ENCODE measurements around the gene GABARAPL2.
"Not testable (repeated sequence)": the region's sequence is repeated elsewhere in the genome, so short reads cannot be mapped to it uniquely, and the experiment has no call there.

The GABARAPL2 gene

GRCh38 chr16:75534560-75535205 is 31.5 kb upstream of the GABARAPL2 start:
- Histone ChIP-seq H3K36me3 (replicated peaks; ENCODE audit: low read depth, low read length) (no peaks in the 10 kb centered on the region), H3K27ac (ENCODE audit: low read length) (no peak overlapping the region), H2AFZ (ENCODE audit: low read depth, low read length) (no peak overlapping the region), H3K79me2 (ENCODE audit: low read length) (no peaks in the 10 kb centered on the region), H3K4me2 (ENCODE audit: low read length) (no peak overlapping the region), H4K20me1 (ENCODE audit: insufficient read depth, low read length) (no peaks in the 10 kb centered on the region), H3K4me3 (ENCODE audit: low read length) (no peak overlapping the region), H3K9ac (ENCODE audit: low read length) (no peak overlapping the region), H3K9me3 (ENCODE audit: insufficient read depth, low read length) (no peaks in the 10 kb centered on the region), H3K27me3 (ENCODE audit: low read depth, low read length) (no peaks in the 10 kb centered on the region), H3K4me1 (ENCODE audit: low read length) (peaks cover 4% of the 10 kb centered on the region; the same call in 1 of the 2 replicates)
- TF ChIP-seq CTCF (IDR thresholded peaks at IDR 0.05; ENCODE audit: low read depth, low read length) (no peak), EZH2phosphoT487 (IDR thresholded peaks at IDR 0.05; ENCODE audit: low read depth) (no peak)

GRCh38 chr16:75535211-75535843 is 30.9 kb upstream of the GABARAPL2 start:
- TF ChIP-seq EZH2phosphoT487 (IDR thresholded peaks at IDR 0.05; ENCODE audit: low read depth) (no peak), CTCF (IDR thresholded peaks at IDR 0.05; ENCODE audit: low read depth, low read length) (no peak)
- no peak overlapping the region for H3K4me2 ChIP-seq (ENCODE audit: low read length)
- H3K9ac ChIP-seq (ENCODE audit: low read length): no peak overlapping the region
- no peaks in the 10 kb centered on the region for H3K79me2 ChIP-seq (ENCODE audit: low read length)
- H3K4me1 ChIP-seq (ENCODE audit: low read length): peaks cover 4% of the 10 kb centered on the region; the same call in 1 of the 2 replicates
- no peaks in the 10 kb centered on the region for H3K27me3 ChIP-seq (ENCODE audit: low read depth, low read length)
- H3K36me3 ChIP-seq (replicated peaks; ENCODE audit: low read depth, low read length): peaks cover 4% of the 10 kb centered on the region
- H3K9me3 ChIP-seq (ENCODE audit: insufficient read depth, low read length): no peaks in the 10 kb centered on the region
- no peak overlapping the region for H2AFZ ChIP-seq (ENCODE audit: low read depth, low read length)
- H3K4me3 ChIP-seq (ENCODE audit: low read length): no peak overlapping the region
- H4K20me1 ChIP-seq (ENCODE audit: insufficient read depth, low read length): no peaks in the 10 kb centered on the region
- H3K27ac ChIP-seq (ENCODE audit: low read length): no peak overlapping the region

GRCh38 chr16:75535901-75536300 is 30.3 kb upstream of the GABARAPL2 start, which contains the start of gene CHST5:
Gene CHST5, minus strand, starts transcription at chr16:75536108. Its CDS starts 5,724 bp downstream, at chr16:75530384.
- H4K20me1 ChIP-seq (ENCODE audit: insufficient read depth, low read length): no peaks in the 10 kb centered on the region
- no peaks in the 10 kb centered on the region for H3K27me3 ChIP-seq (ENCODE audit: low read depth, low read length)
- no peak within 1 kb of the TSS for H3K4me3 ChIP-seq (ENCODE audit: low read length)
- TF ChIP-seq EZH2phosphoT487 (IDR thresholded peaks at IDR 0.05; ENCODE audit: low read depth) (no peak), CTCF (IDR thresholded peaks at IDR 0.05; ENCODE audit: low read depth, low read length) (no peak)
- H3K27ac ChIP-seq (ENCODE audit: low read length): no peak within 1 kb of the TSS
- H3K9ac ChIP-seq (ENCODE audit: low read length): no peak within 1 kb of the TSS
- H3K79me2 ChIP-seq (ENCODE audit: low read length): no peaks in the 10 kb centered on the region
- H3K9me3 ChIP-seq (ENCODE audit: insufficient read depth, low read length): no peaks in the 10 kb centered on the region
- peaks cover 8% of the 10 kb centered on the region for H3K36me3 ChIP-seq (replicated peaks; ENCODE audit: low read depth, low read length)
- no peak within 1 kb of the TSS for H2AFZ ChIP-seq (ENCODE audit: low read depth, low read length)
- peaks cover 4% of the 10 kb centered on the region; the same call in 1 of the 2 replicates for H3K4me1 ChIP-seq (ENCODE audit: low read length)
- H3K4me2 ChIP-seq (ENCODE audit: low read length): no peak within 1 kb of the TSS

- H2AFZ ChIP-seq (ENCODE audit: low read depth, low read length): no peak overlapping the region
- H3K27me3 ChIP-seq (ENCODE audit: low read depth, low read length): no peaks in the 10 kb centered on the region
- no peaks in the 10 kb centered on the region for H3K9me3 ChIP-seq (ENCODE audit: insufficient read depth, low read length)
- no peak overlapping the region for H3K4me2 ChIP-seq (ENCODE audit: low read length)
- TF ChIP-seq CTCF (IDR thresholded peaks at IDR 0.05; ENCODE audit: low read depth, low read length) (no peak), EZH2phosphoT487 (IDR thresholded peaks at IDR 0.05; ENCODE audit: low read depth) (no peak)
- H3K4me1 ChIP-seq (ENCODE audit: low read length): peaks cover 4% of the 10 kb centered on the region; the same call in 1 of the 2 replicates
- no peaks in the 10 kb centered on the region for H4K20me1 ChIP-seq (ENCODE audit: insufficient read depth, low read length)
- no peak overlapping the region for H3K4me3 ChIP-seq (ENCODE audit: low read length)
- no peak overlapping the region for H3K9ac ChIP-seq (ENCODE audit: low read length)
- no peaks in the 10 kb centered on the region for H3K79me2 ChIP-seq (ENCODE audit: low read length)
- H3K36me3 ChIP-seq (replicated peaks; ENCODE audit: low read depth, low read length): peaks cover 16% of the 10 kb centered on the region
- H3K27ac ChIP-seq (ENCODE audit: low read length): no peak overlapping the region
These were observed 28.4 kb upstream of the GABARAPL2 start for GRCh38 chr16:75537776-75538175.

GRCh38 chr16:75538882-75539565 is 27.2 kb upstream of the GABARAPL2 start:
- H3K4me2 ChIP-seq (ENCODE audit: low read length); H3K9me3 ChIP-seq (ENCODE audit: insufficient read depth, low read length); H3K27ac ChIP-seq (ENCODE audit: low read length); H4K20me1 ChIP-seq (ENCODE audit: insufficient read depth, low read length); H3K27me3 ChIP-seq (ENCODE audit: low read depth, low read length); H3K4me3 ChIP-seq (ENCODE audit: low read length); H3K9ac ChIP-seq (ENCODE audit: low read length); H3K4me1 ChIP-seq (ENCODE audit: low read length); H3K79me2 ChIP-seq (ENCODE audit: low read length); H2AFZ ChIP-seq (ENCODE audit: low read depth, low read length): not testable (repeated sequence)
- peaks cover 16% of the 10 kb centered on the region for H3K36me3 ChIP-seq (replicated peaks; ENCODE audit: low read depth, low read length)
